Measurements from ENCODE around the gene CTNNA2.

DNA sequence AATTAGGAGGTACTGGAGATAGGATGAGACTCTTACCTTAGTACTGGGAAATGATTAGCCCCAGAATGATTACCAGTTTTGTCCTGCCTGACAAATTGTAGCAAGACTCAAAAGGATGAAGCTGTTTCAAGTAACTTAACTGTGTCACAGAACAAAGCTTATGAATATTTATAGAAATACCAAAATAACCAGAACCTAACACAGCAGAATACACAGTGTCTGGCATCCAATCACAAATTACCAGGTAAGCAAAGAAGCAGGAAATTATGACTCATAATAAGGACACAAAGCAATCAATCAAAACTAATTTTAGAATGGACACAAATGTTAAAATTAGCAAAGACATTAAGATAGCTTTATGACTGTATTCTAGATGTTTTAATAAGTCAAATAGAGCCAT lies 91.9 kb downstream of the CTNNA2 start:
- TF ChIP-seq, protein P1, sequence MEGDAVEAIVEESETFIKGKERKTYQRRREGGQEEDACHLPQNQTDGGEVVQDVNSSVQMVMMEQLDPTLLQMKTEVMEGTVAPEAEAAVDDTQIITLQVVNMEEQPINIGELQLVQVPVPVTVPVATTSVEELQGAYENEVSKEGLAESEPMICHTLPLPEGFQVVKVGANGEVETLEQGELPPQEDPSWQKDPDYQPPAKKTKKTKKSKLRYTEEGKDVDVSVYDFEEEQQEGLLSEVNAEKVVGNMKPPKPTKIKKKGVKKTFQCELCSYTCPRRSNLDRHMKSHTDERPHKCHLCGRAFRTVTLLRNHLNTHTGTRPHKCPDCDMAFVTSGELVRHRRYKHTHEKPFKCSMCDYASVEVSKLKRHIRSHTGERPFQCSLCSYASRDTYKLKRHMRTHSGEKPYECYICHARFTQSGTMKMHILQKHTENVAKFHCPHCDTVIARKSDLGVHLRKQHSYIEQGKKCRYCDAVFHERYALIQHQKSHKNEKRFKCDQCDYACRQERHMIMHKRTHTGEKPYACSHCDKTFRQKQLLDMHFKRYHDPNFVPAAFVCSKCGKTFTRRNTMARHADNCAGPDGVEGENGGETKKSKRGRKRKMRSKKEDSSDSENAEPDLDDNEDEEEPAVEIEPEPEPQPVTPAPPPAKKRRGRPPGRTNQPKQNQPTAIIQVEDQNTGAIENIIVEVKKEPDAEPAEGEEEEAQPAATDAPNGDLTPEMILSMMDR (IDR thresholded peaks at IDR 0.05; ENCODE audit: low read depth, low read length) = no peak
- no peak for TF ChIP-seq EZH2phosphoT487 (IDR thresholded peaks at IDR 0.05; ENCODE audit: low read depth)

All from OCI-LY3 (cell line).